Choroid plexus epithelial cell (primary cell): ENCODE results near the gene TMEM200A.

Experiments
- DNase-seq: peaks from one replicate; pipeline ENCODE4 v3.0.0-alpha.2; 2010; ENCODE audit warnings: low read depth
- H3K4me3 ChIP-seq: 2 replicates; pipeline ENCODE4 v1.5.1; 2011; ENCODE audit warnings: low read depth, mild to moderate bottlenecking, control low read depth, low read length, moderate library complexity
- TF ChIP-seq, protein P1 (sequence below): conservative IDR thresholded peaks from 2 replicates; pipeline ENCODE4 v1.5.1; 2011; ENCODE audit warnings: low read depth, mild to moderate bottlenecking, control low read depth, inconsistent platforms, low read length, moderate library complexity

Gene TMEM200A

DNA sequence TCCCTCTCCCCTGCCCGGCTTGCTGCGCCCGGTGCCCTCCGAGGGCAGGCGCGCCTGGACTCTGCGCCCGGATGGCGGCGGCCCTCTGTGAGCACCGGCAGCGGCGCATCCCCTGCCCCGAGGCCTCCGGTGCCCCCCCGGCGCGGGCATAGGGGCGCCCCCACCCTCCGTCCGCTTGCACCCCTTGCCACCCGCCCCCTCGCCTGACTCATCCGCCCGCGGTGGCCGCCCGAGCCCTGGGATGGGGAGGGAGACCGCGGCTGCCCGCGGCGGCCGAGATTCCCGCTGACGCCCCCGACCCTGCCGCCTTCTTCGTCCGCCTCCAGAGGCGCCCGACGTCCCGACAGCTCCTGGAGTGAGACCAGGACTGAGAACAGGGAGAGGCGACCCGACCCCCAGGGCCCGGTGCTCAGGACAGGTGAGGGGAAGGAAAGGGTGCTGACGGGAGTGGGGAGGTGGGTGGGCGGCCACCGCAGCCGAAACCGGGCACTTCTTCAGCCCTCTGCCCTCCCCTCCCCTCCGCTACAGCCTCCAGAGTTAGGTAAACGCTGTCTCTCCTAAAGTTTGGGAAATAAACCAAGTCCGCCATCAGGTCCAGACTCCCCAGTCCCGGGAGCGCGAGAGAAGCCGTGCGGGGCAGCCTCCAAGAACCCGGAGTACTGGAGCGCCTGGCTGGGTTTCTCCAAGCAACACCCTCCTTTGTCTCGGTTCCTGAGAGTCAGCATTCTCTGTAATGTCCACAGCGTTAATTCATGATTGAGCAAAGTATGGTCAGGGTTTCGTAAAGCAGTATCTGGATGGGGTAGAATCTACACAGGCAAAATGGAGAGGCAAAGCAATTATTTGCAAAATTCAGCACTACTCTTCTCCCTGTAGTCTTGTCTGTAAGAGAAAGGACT is 539 bp downstream of the TMEM200A start:
- DNase-seq: peak; percentile 76
- TF ChIP-seq, protein P1, sequence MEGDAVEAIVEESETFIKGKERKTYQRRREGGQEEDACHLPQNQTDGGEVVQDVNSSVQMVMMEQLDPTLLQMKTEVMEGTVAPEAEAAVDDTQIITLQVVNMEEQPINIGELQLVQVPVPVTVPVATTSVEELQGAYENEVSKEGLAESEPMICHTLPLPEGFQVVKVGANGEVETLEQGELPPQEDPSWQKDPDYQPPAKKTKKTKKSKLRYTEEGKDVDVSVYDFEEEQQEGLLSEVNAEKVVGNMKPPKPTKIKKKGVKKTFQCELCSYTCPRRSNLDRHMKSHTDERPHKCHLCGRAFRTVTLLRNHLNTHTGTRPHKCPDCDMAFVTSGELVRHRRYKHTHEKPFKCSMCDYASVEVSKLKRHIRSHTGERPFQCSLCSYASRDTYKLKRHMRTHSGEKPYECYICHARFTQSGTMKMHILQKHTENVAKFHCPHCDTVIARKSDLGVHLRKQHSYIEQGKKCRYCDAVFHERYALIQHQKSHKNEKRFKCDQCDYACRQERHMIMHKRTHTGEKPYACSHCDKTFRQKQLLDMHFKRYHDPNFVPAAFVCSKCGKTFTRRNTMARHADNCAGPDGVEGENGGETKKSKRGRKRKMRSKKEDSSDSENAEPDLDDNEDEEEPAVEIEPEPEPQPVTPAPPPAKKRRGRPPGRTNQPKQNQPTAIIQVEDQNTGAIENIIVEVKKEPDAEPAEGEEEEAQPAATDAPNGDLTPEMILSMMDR: peak; percentile 34
- H3K4me3 ChIP-seq: peak overlapping the region; percentile 83

DNA sequence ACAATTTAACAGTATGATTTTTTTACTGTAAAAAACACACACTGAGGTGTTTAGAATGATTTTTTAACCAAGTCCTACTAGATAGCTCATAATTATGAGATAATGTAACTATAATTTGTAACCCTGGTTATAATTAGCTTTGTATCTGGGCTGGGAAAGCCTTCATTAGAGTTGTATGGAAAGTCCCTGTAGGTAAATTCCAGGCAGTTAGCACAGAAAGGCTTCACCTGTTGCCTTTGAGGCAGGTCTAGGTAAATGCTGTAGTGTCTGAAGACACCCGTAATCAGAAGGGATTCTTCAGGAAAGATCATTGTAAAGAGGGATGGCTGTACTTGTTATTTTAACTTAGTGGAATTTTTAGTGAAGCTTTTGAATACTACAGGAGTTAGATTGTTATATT is 1.9 kb downstream of the TMEM200A start:
- no peak overlapping the region for H3K4me3 ChIP-seq
- TF ChIP-seq, protein P1: no peak
- no peak for DNase-seq

DNA sequence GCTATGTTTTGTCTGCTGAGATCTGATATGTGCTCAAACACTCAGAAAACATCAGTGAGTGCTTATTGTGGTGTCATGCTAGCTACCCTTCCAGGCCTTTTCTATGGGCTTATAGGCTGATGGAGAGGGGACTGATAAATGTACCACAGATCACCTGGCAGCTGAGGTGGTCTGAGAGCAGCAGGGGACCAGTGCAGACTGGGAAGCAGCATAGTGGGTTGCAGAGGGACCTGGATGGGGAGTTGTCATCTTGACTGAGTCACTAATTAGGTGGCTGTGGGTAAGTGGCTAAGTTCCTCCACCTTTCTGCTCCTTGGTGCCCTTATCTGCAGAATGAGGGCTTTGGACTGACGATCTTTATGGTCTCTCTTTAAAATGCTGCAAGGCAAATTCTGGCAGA is 2.8 kb downstream of the TMEM200A start:
- no peak for DNase-seq
- no peak overlapping the region for H3K4me3 ChIP-seq
- TF ChIP-seq, protein P1: no peak

DNA sequence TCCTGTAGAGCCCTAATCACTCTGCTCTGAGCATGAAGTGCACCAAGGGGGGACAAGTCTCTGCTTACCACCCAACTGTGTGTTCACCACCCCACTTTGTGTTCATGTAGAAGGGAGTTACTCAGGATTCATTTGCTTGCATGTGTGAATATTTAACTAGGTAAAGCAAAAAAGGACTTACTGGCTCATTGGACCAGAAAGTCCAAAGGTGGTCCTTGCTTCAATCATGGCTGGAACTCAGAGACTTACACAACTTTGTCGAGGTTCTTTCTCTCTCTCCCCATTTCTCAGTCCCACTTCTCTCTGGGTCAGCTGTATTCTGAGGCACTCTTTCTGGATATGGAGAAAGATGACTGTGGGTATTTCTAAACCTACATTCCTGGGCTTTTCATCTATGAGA is 4.0 kb downstream of the TMEM200A start:
- H3K4me3 ChIP-seq: no peak overlapping the region
- TF ChIP-seq, protein P1: no peak
- no peak for DNase-seq

DNA sequence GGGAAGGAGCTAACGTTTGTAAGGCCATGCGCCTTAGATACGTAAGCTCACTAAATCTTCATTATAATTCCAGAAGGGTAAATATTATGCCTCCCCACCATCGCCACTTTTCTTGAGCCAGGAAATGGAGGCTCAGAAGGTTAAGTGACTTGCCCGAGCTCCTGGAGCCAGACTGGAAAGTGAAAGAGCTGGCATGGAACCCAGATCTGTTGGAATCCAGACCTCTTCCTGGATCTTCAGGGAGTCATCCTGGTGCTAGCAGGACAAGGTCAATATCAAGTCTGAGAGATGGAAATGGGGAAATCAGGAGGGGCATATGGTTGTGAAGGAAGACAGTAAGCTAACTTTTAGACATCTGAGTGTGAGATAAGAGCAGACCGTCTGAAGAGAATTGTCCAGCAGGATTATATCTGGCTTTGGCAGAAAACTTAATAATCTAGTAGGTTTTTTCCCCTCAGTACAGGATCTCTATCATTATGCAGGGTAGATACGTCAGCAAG is 6.2 kb downstream of the TMEM200A start:
- TF ChIP-seq, protein P1: no peak
- DNase-seq: no peak
- no peak overlapping the region for H3K4me3 ChIP-seq

DNA sequence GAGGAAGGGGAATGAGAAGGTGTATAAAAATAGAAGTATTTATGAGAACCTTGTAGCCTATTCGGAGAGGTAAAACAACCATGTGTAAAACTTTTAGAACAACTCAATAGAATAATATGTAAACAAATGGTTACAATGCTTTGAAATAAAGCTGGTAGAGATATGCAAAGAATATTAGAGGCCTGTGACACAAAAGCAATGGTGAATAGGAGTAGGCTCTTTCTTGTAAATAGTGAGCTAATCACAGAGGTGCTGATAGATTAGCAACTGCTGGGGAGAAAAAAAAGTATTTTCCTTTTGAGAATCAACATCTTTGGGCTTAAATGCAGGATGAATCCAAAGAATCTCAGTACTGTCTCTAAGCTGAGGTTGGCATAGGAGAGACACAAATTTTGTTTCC is 7.0 kb downstream of the TMEM200A start:
- DNase-seq: no peak
- H3K4me3 ChIP-seq: no peak overlapping the region
- TF ChIP-seq, protein P1: no peak

DNA sequence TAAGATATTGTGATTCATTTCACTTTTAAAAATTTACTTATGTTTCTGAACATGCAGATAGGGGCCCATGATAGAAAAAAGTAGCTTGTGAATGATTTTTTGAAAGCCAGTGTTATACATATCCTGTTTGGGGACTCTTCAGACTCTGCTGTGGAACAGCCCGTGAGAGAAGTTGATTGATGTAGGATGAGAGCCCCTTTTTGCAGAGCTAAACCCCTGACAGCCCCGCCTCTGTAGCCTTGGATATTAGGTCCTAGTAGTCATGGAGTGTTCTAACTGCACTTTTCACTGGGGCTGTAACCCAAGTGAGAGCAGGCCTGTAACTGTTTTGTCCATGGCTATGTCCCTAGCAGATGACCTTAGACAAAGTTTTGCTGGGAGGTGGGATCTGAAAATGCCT is 8.2 kb downstream of the TMEM200A start:
- TF ChIP-seq, protein P1: no peak
- no peak for DNase-seq
- H3K4me3 ChIP-seq: no peak overlapping the region
